ENCODE measurements around the gene CSHL1. TPM values are rescaled to one million over a fixed set of nuclear protein-coding genes. Genes with fewer than 3 reads are reported as not detected.

The CSHL1 gene
- polyA plus RNA-seq, 3 donors = not detected

- H3K9me3 ChIP-seq (replicated peaks in 1 of 2; ENCODE audit: control insufficient read depth in 1 of 2, insufficient read depth in 1 of 2, low read length in 2 of 2) = no peaks in the 10 kb centered on the region
- Mint-ChIP-seq H3K27me3 (ENCODE audit: low read depth in 3 of 3) (peaks cover 3 to 6% (median 5%) of the 10 kb centered on the region in 3 donors), H3K9me3 (no peaks in the 10 kb centered on the region), H3K27ac (no peak overlapping the region), H3K4me3 (no peak overlapping the region), H3K4me1 (peaks cover 26% of the 10 kb centered on the region), H3K36me3 (peaks cover 4 to 5% of the 10 kb centered on the region in 2 donors)
- H3K27ac ChIP-seq (ENCODE audit: low read depth in 1 of 2, low read length in 2 of 2) = no peak overlapping the region
- no peaks in the 10 kb centered on the region for H4K20me1 ChIP-seq (ENCODE audit: insufficient read depth, low read length)
- H3K4me3 ChIP-seq (replicated peaks in 1 of 3; ENCODE audit: low read depth in 2 of 3, low read length in 3 of 3) = no peak overlapping the region
- H3K4me1 ChIP-seq (ENCODE audit: control insufficient read depth in 1 of 2, insufficient read depth in 2 of 2, low read length in 2 of 2) = peaks cover 22 to 23% of the 10 kb centered on the region in 2 donors
- 66% methylated on average over 6 of the region's 8 CpGs for WGBS (ENCODE audit: insufficient coverage)
- no peaks in the 10 kb centered on the region for H3K27me3 ChIP-seq (ENCODE audit: control insufficient read depth in 2 of 2, insufficient read depth in 2 of 2, low read length in 2 of 2)
- no peaks in the 10 kb centered on the region for H3K79me2 ChIP-seq (ENCODE audit: insufficient read depth, low read length)
- intact Hi-C loops (cut with micrococcal nuclease) = loop anchor here in 1 of 2 donors (10.0 kb wide), 1 partner anchor 357 kb away; no protein-coding TSS in a partner anchor
- no peak overlapping the region for H3K4me2 ChIP-seq (replicated peaks; ENCODE audit: extremely low read depth, low read length, poor library complexity, severe bottlenecking)
- no peak for DNase-seq
- no peak for TF ChIP-seq CTCF (IDR thresholded peaks at IDR 0.05)
- no peak overlapping the region for H3K9ac ChIP-seq (ENCODE audit: insufficient read depth, low read length, poor library complexity, severe bottlenecking)
- H3K36me3 ChIP-seq (replicated peaks in 1 of 2; ENCODE audit: control insufficient read depth in 1 of 2, insufficient read depth in 2 of 2, low read length in 2 of 2) = peaks cover 0 to 8% of the 10 kb centered on the region in 2 donors
- H2AFZ ChIP-seq (ENCODE audit: insufficient read depth, low read depth, low read length, poor library complexity, severe bottlenecking) = no peak overlapping the region
Observed at GRCh38 chr17:63927464-63928171, 16.6 kb upstream of the CSHL1 start.

GRCh38 chr17:63926164-63926563 is 15.1 kb upstream of the CSHL1 start:
- H3K9me3 ChIP-seq (replicated peaks in 1 of 2; ENCODE audit: control insufficient read depth in 1 of 2, insufficient read depth in 1 of 2, low read length in 2 of 2) = no peaks in the 10 kb centered on the region
- DNase-seq = no peak
- Mint-ChIP-seq H3K4me3 (no peak overlapping the region), H3K27ac (peak overlapping the region in 1 of 7 donors; percentile 32), H3K9me3 (no peaks in the 10 kb centered on the region), H3K4me1 (peaks cover 18% of the 10 kb centered on the region), H3K27me3 (ENCODE audit: low read depth in 3 of 3) (peaks cover 3 to 5% (median 3%) of the 10 kb centered on the region in 3 donors), H3K36me3 (peaks cover 4 to 5% of the 10 kb centered on the region in 2 donors)
- H3K27ac ChIP-seq (ENCODE audit: low read depth in 1 of 2, low read length in 2 of 2) = no peak overlapping the region
- no peaks in the 10 kb centered on the region for H3K79me2 ChIP-seq (ENCODE audit: insufficient read depth, low read length)
- peaks cover 9 to 13% of the 10 kb centered on the region in 2 donors for H3K4me1 ChIP-seq (ENCODE audit: control insufficient read depth in 1 of 2, insufficient read depth in 2 of 2, low read length in 2 of 2)
- TF ChIP-seq CTCF (IDR thresholded peaks at IDR 0.05) = no peak
- H3K36me3 ChIP-seq (replicated peaks in 1 of 2; ENCODE audit: control insufficient read depth in 1 of 2, insufficient read depth in 2 of 2, low read length in 2 of 2) = peaks cover 0 to 8% of the 10 kb centered on the region in 2 donors
- H3K4me3 ChIP-seq (replicated peaks in 1 of 3; ENCODE audit: low read depth in 2 of 3, low read length in 3 of 3) = no peak overlapping the region
- intact Hi-C loops (cut with micrococcal nuclease) = loop anchor here in 1 of 2 donors (10.0 kb wide), 1 partner anchor 359 kb away; no protein-coding TSS in a partner anchor
- no peak overlapping the region for H3K9ac ChIP-seq (ENCODE audit: insufficient read depth, low read length, poor library complexity, severe bottlenecking)
- no peaks in the 10 kb centered on the region for H3K27me3 ChIP-seq (ENCODE audit: control insufficient read depth in 2 of 2, insufficient read depth in 2 of 2, low read length in 2 of 2)
- no peak overlapping the region for H3K4me2 ChIP-seq (replicated peaks; ENCODE audit: extremely low read depth, low read length, poor library complexity, severe bottlenecking)
- WGBS (ENCODE audit: insufficient coverage) = no CpG with 5 or more reads among the region's 2 CpGs
- H4K20me1 ChIP-seq (ENCODE audit: insufficient read depth, low read length) = no peaks in the 10 kb centered on the region
- no peak overlapping the region for H2AFZ ChIP-seq (ENCODE audit: insufficient read depth, low read depth, low read length, poor library complexity, severe bottlenecking)

All from CD14-positive monocyte (primary cell).